Measurements from ENCODE around the gene KDM4B. TPM values are rescaled to one million over a fixed set of nuclear protein-coding genes. Genes with fewer than 3 reads are reported as not detected.
A peak's percentile ranks its signal among the peaks of the same experiment; 100 is the strongest.

The KDM4B gene
- total and polyA plus RNA-seq, 4 donors: 3.2 to 19.7 (median 12.9) TPM

- Histone ChIP-seq H3K4me1 (ENCODE audit: control insufficient read depth in 4 of 4, insufficient read depth in 4 of 4, low read length in 3 of 4) (peaks cover 14 to 23% (median 19%) of the 10 kb centered on the region in 4 donors), H3K9me3 (ENCODE audit: control insufficient read depth in 4 of 4, low read length in 3 of 4) (no peaks in the 10 kb centered on the region), H3K4me3 (ENCODE audit: low read depth in 1 of 3, low read length in 3 of 3) (no peak overlapping the region), H3K9ac (ENCODE audit: low read depth in 1 of 2, low read length in 2 of 2) (no peak overlapping the region), H3K27me3 (ENCODE audit: control insufficient read depth in 4 of 4, insufficient read depth in 4 of 4, low read length in 3 of 4) (no peaks in the 10 kb centered on the region), H3K36me3 (ENCODE audit: control insufficient read depth in 4 of 4, insufficient read depth in 3 of 4, low read depth in 1 of 4, low read length in 3 of 4) (peaks cover 2 to 29% (median 5%) of the 10 kb centered on the region in 4 donors), H3K27ac (ENCODE audit: low read depth in 1 of 2, low read length in 2 of 2) (peak overlapping the region; percentile 43 to 60)
- no peak for DNase-seq (ENCODE audit: low spot score)
- TF ChIP-seq RXRA (IDR thresholded peaks at IDR 0.05) (peak in 1 of 2 donors; percentile 62), CTCF (IDR thresholded peaks at IDR 0.05; ENCODE audit: low read depth, low read length, missing input control) (no peak), RAD21 (IDR thresholded peaks at IDR 0.05) (no peak), NR2F2 (IDR thresholded peaks at IDR 0.05) (no peak), HNF4A (conservative IDR thresholded peaks at IDR 0.05) (peak in 1 of 2 donors; percentile 62), REST (IDR thresholded peaks at IDR 0.05) (peak; percentile 30)
- WGBS: 50% methylated on average over 11 of the region's 11 CpGs
These were observed 145.8 kb downstream of the KDM4B start for GRCh38 chr19:5114727-5115126.

GRCh38 chr19:5115351-5115750, 146.4 kb downstream of the KDM4B start:
- peaks cover 2 to 32% (median 4%) of the 10 kb centered on the region in 4 donors for H3K36me3 ChIP-seq (ENCODE audit: control insufficient read depth in 4 of 4, insufficient read depth in 3 of 4, low read depth in 1 of 4, low read length in 3 of 4)
- H3K9ac ChIP-seq (ENCODE audit: low read depth in 1 of 2, low read length in 2 of 2): no peak overlapping the region
- peak overlapping the region in 1 of 2 donors; percentile 26 for H3K27ac ChIP-seq (ENCODE audit: low read depth in 1 of 2, low read length in 2 of 2)
- TF ChIP-seq FOXA2 (IDR thresholded peaks at IDR 0.05) (no peak), CTCF (IDR thresholded peaks at IDR 0.05; ENCODE audit: low read depth, low read length, missing input control) (no peak), REST (IDR thresholded peaks at IDR 0.05) (no peak), SP1 (IDR thresholded peaks at IDR 0.05) (no peak), ZBTB33 (IDR thresholded peaks at IDR 0.05) (no peak), JUND (IDR thresholded peaks at IDR 0.05) (no peak), HNF4G (IDR thresholded peaks at IDR 0.05) (no peak), EGR1 (IDR thresholded peaks at IDR 0.05; ENCODE audit: low read depth in 2 of 2) (no peak), FOXA1 (IDR thresholded peaks at IDR 0.05) (no peak), TAF1 (conservative IDR thresholded peaks at IDR 0.05) (no peak), ATF3 (IDR thresholded peaks at IDR 0.05) (no peak)
- H3K4me1 ChIP-seq (ENCODE audit: control insufficient read depth in 4 of 4, insufficient read depth in 4 of 4, low read length in 3 of 4): peaks cover 14 to 23% (median 19%) of the 10 kb centered on the region in 4 donors
- H3K9me3 ChIP-seq (ENCODE audit: control insufficient read depth in 4 of 4, low read length in 3 of 4): no peaks in the 10 kb centered on the region
- no peak for DNase-seq (ENCODE audit: low spot score)
- H3K27me3 ChIP-seq (ENCODE audit: control insufficient read depth in 4 of 4, insufficient read depth in 4 of 4, low read length in 3 of 4): no peaks in the 10 kb centered on the region
- 62% methylated on average over 7 of the region's 7 CpGs for WGBS
- H3K4me3 ChIP-seq (ENCODE audit: low read depth in 1 of 3, low read length in 3 of 3): no peak overlapping the region
